ENCODE data around the gene RGL4.

DNA sequence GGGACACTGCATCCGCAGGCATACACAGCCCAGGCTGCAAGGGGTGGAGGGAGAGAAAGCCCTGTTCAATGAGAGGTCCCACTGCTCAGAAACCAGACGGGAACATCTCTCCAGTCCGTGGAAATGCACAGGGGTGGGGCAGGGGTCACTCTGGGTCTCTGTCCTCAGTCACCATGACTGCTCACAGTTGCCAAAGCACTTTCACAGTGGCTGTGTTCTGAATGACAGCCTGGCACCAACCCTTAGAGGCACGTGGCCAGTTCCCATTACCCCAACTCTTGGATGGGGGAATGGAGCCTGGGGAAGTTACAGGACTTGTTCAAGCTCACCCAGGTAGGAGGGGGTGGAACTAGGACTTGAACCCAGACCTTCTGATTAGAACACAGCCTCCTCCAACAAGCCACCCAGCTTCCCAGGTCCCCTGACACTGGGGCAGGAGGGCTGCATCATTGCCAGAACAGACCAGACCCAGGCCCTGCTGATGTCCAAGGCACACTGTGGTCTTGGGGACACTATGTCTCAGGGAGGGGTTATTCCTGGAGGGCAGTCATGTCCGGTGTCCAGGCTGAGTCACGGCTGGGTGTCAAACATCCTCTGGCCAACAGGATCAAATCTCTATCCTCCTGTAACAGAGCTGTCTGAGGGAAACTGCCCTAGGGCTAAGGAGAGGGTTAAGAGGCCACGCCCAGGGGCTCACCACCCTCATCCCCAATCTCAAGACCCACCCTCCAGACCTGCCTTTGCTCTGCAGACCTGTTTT, 51.9 kb downstream of the RGL4 start:
- TF ChIP-seq, protein P1, sequence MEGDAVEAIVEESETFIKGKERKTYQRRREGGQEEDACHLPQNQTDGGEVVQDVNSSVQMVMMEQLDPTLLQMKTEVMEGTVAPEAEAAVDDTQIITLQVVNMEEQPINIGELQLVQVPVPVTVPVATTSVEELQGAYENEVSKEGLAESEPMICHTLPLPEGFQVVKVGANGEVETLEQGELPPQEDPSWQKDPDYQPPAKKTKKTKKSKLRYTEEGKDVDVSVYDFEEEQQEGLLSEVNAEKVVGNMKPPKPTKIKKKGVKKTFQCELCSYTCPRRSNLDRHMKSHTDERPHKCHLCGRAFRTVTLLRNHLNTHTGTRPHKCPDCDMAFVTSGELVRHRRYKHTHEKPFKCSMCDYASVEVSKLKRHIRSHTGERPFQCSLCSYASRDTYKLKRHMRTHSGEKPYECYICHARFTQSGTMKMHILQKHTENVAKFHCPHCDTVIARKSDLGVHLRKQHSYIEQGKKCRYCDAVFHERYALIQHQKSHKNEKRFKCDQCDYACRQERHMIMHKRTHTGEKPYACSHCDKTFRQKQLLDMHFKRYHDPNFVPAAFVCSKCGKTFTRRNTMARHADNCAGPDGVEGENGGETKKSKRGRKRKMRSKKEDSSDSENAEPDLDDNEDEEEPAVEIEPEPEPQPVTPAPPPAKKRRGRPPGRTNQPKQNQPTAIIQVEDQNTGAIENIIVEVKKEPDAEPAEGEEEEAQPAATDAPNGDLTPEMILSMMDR (IDR thresholded peaks at IDR 0.05 in 4 of 5, conservative IDR thresholded peaks at IDR 0.05 in 1 of 5) = no peak
- peak; percentile 25 to 46 for TF ChIP-seq POLR2A (IDR thresholded peaks at IDR 0.05)
